PC-3 (cell line): ENCODE results near the gene IGFBP6. TPM values are rescaled to one million over a fixed set of nuclear protein-coding genes. Genes with fewer than 3 reads are reported as not detected.

Source experiments
- ATAC-seq: fragments of 200-7000 bp; cut with Tn5 transposase; 2 replicates; pipeline ENCODE4 v1.9.1; 2020; ENCODE audit warnings: mild to moderate bottlenecking, moderate library complexity
- BruUV-seq: library from RNA; stranded (reverse); fragments of 400-500 nt; replicated peaks from 2 replicates; lab custom pipeline; 2021; lab: Mats Ljungman, UMichigan
- CTCF ChIA-PET: fragments of 300-600 bp; sonication (Branson Sonifier 250); formaldehyde crosslinking; loops from one replicate; lab custom pipeline; 2022; ENCODE audit warnings: antibody characterized with exemption; lab: Charles Lee
- POLR2A ChIA-PET: fragments of 300-600 bp; sonication (Branson Sonifier 250); formaldehyde crosslinking; loops from one replicate; lab custom pipeline; 2022; ENCODE audit warnings: antibody characterized with exemption; ENCODE audit not compliant: unreplicated experiment; lab: Charles Lee
- DNase-seq: peaks from one replicate; pipeline ENCODE4 v3.0.0-alpha.2; 2015
- H2AFZ ChIP-seq: fragments of 300-600 bp; sonication (generic); 2 replicates; pipeline ENCODE4 v1.6.0; 2016; ENCODE audit warnings: antibody characterized with exemption, low read length
- H3F3A ChIP-seq: fragments of 300-600 bp; sonication (generic); one replicate; pipeline ENCODE4 v1.6.0; 2017; ENCODE audit warnings: antibody characterized with exemption, low read length, control low read depth, mild to moderate bottlenecking; ENCODE audit not compliant: unreplicated experiment
- H3K27ac ChIP-seq: fragments of 300-600 bp; sonication (generic); 2 replicates; pipeline ENCODE4 v1.5.1; 2016; ENCODE audit warnings: mild to moderate bottlenecking, low read length
- H3K27me3 ChIP-seq: fragments of 300-600 bp; sonication (generic); 2 replicates; pipeline ENCODE4 v1.6.1; 2016; ENCODE audit warnings: low read length, mixed read lengths
- H3K36me3 ChIP-seq: fragments of 300-600 bp; sonication (generic); 2 replicates; pipeline ENCODE4 v1.6.1; 2016; ENCODE audit warnings: low read depth, mixed run types, low read length, mixed read lengths
- H3K4me1 ChIP-seq: fragments of 300-600 bp; sonication (generic); 2 replicates; pipeline ENCODE4 v1.5.1; 2016; ENCODE audit warnings: low read length; ENCODE audit not compliant: insufficient read depth
- H3K4me2 ChIP-seq: fragments of 300-600 bp; sonication (generic); 2 replicates; pipeline ENCODE4 v1.6.0; 2016; ENCODE audit warnings: low read length
- H3K4me3 ChIP-seq: fragments of 300-600 bp; sonication (generic); 2 replicates; pipeline ENCODE4 v1.5.1; 2016; ENCODE audit warnings: mild to moderate bottlenecking, low read length, mixed read lengths
- H3K79me2 ChIP-seq: fragments of 300-600 bp; sonication (generic); 2 replicates; pipeline ENCODE4 v1.6.1; 2017; ENCODE audit warnings: low read length, mixed read lengths
- H3K9ac ChIP-seq: fragments of 300-600 bp; sonication (generic); 2 replicates; pipeline ENCODE4 v1.6.0; 2016; ENCODE audit warnings: mild to moderate bottlenecking, low read length
- H3K9me2 ChIP-seq: fragments of 300-600 bp; sonication (generic); replicated peaks from 2 replicates; pipeline ENCODE4 v1.6.1; 2016; ENCODE audit warnings: mixed run types, low read length, mixed read lengths
- H3K9me3 ChIP-seq: fragments of 300-600 bp; sonication (generic); 2 replicates; pipeline ENCODE4 v1.6.1; 2016; ENCODE audit warnings: low read length, mixed read lengths
- H4K20me1 ChIP-seq: fragments of 300-600 bp; sonication (generic); 2 replicates; pipeline ENCODE4 v1.6.1; 2016; ENCODE audit warnings: low read length, mixed read lengths
- CTCF ChIP-seq: fragments of 300-600 bp; sonication (generic); conservative IDR thresholded peaks from 2 replicates; pipeline ENCODE4 v1.5.1; 2017; ENCODE audit warnings: antibody characterized with exemption, low read depth, mild to moderate bottlenecking, low read length
- EZH2 ChIP-seq: fragments of 300-600 bp; sonication (generic); IDR thresholded peaks from one replicate; pipeline ENCODE4 v1.6.1; 2017; ENCODE audit warnings: antibody characterized with exemption, mild to moderate bottlenecking, low read length; ENCODE audit not compliant: unreplicated experiment
- EZH2phosphoT487 ChIP-seq: fragments of 300-600 bp; sonication (generic); IDR thresholded peaks from 2 replicates; pipeline ENCODE4 v1.6.1; 2018; ENCODE audit warnings: mild to moderate bottlenecking, antibody characterized with exemption, low read length, borderline replicate concordance
- intact Hi-C: fragments of 100-400 bp; cut with micrococcal nuclease; formaldehyde crosslinking; loops from 2 replicates; pipeline ENCODE4 v1.9.0; 2023
- total RNA-seq: library from RNA; depleted of rRNA; stranded (reverse); fragments of >200 nt; gene quantifications from 2 replicates; pipeline ENCODE4 v1.2.3, GENCODE V29; 2014

IGFBP6 gene
- total RNA-seq, 1 experiment from 2014 or later: 256 TPM

GRCh38 chr12:53123578-53124351, 26.3 kb downstream of the IGFBP6 start:
- POLR2A ChIA-PET: no interaction called here
- no peak for ATAC-seq
- no TSS peak for BruUV-seq

GRCh38 chr12:53124352-53124723, 26.9 kb downstream of the IGFBP6 start:
- H3K9ac ChIP-seq: no peak overlapping the region
- no peaks in the 10 kb centered on the region for H3K27me3 ChIP-seq
- no peak overlapping the region for H3K4me2 ChIP-seq
- no TSS peak for BruUV-seq
- H3K79me2 ChIP-seq: no peaks in the 10 kb centered on the region
- no peak overlapping the region for H3K27ac ChIP-seq
- DNase-seq: no peak
- no peaks in the 10 kb centered on the region for H3F3A ChIP-seq
- no peaks in the 10 kb centered on the region for H3K4me1 ChIP-seq
- ChIA-PET CTCF (no interaction called here), POLR2A (no interaction called here)
- H3K36me3 ChIP-seq: no peaks in the 10 kb centered on the region
- ATAC-seq: no peak
- intact Hi-C loops: no loop called here
- no peaks in the 10 kb centered on the region for H3K9me3 ChIP-seq
- no peak overlapping the region for H3K4me3 ChIP-seq
- H4K20me1 ChIP-seq: no peaks in the 10 kb centered on the region
- no peaks in the 10 kb centered on the region for H3K9me2 ChIP-seq
- no peak overlapping the region for H2AFZ ChIP-seq
- no peak for TF ChIP-seq EZH2phosphoT487
- TF ChIP-seq EZH2: no peak
- no peak for TF ChIP-seq CTCF

More at GRCh38 chr12:53123578-53124351, 26.3 kb downstream of the IGFBP6 start:
- H3K4me1 ChIP-seq: no peaks in the 10 kb centered on the region
- no peak overlapping the region for H3K4me2 ChIP-seq
- H2AFZ ChIP-seq: no peak overlapping the region
- H3K79me2 ChIP-seq: no peaks in the 10 kb centered on the region
- no peak overlapping the region for H3K27ac ChIP-seq
- H3F3A ChIP-seq: no peaks in the 10 kb centered on the region
- no peaks in the 10 kb centered on the region for H3K9me2 ChIP-seq
- no peaks in the 10 kb centered on the region for H3K27me3 ChIP-seq
- CTCF ChIA-PET: no interaction called here
- H3K9me3 ChIP-seq: no peaks in the 10 kb centered on the region
- intact Hi-C loops: no loop called here
- peak; percentile 15 for DNase-seq
- TF ChIP-seq CTCF (no peak), EZH2 (no peak), EZH2phosphoT487 (no peak)
- H3K36me3 ChIP-seq: no peaks in the 10 kb centered on the region
- no peaks in the 10 kb centered on the region for H4K20me1 ChIP-seq
- no peak overlapping the region for H3K9ac ChIP-seq
- no peak overlapping the region for H3K4me3 ChIP-seq

- no TSS peak for BruUV-seq
- Histone ChIP-seq H3K9ac (no peak overlapping the region), H2AFZ (no peak overlapping the region), H3K27ac (no peak overlapping the region), H3K27me3 (no peaks in the 10 kb centered on the region), H3K4me2 (no peak overlapping the region), H3K4me1 (no peaks in the 10 kb centered on the region), H3K4me3 (no peak overlapping the region), H3K9me2 (no peaks in the 10 kb centered on the region), H3K79me2 (no peaks in the 10 kb centered on the region), H3K9me3 (no peaks in the 10 kb centered on the region), H3F3A (no peaks in the 10 kb centered on the region), H4K20me1 (no peaks in the 10 kb centered on the region), H3K36me3 (no peaks in the 10 kb centered on the region)
- TF ChIP-seq CTCF (no peak), EZH2 (no peak), EZH2phosphoT487 (no peak)
- DNase-seq (no peak), ATAC-seq (no peak)
- intact Hi-C loops: no loop called here
- ChIA-PET POLR2A (no interaction called here), CTCF (no interaction called here)
These were observed 29.7 kb downstream of the IGFBP6 start for GRCh38 chr12:53127169-53127568.
